Keratinocyte (primary cell): ENCODE results near the gene FRMD6.

Source experiments
- EZH2 ChIP-seq: IDR thresholded peaks from one replicate; pipeline ENCODE4 v1.6.1; 2012; ENCODE audit warnings: inconsistent platforms, mild to moderate bottlenecking, low read length, moderate library complexity
- TF ChIP-seq, protein P1 (sequence below), 3 experiments: IDR thresholded peaks in 1 of 3; conservative IDR thresholded peaks in 1 of 3; optimal IDR thresholded peaks in 1 of 3; 2 replicates in 2 of 3; 3 replicates in 1 of 3; pipeline versions ENCODE3 to v1.5.1; 2011; ENCODE audit warnings: low read length in 3 of 3, mild to moderate bottlenecking in 3 of 3, moderate library complexity in 2 of 3, control low read depth in 1 of 3, inconsistent platforms in 1 of 3; ENCODE audit not compliant: insufficient read depth in 2 of 3; ENCODE audit errors: extremely low read depth in 1 of 3

DNA sequence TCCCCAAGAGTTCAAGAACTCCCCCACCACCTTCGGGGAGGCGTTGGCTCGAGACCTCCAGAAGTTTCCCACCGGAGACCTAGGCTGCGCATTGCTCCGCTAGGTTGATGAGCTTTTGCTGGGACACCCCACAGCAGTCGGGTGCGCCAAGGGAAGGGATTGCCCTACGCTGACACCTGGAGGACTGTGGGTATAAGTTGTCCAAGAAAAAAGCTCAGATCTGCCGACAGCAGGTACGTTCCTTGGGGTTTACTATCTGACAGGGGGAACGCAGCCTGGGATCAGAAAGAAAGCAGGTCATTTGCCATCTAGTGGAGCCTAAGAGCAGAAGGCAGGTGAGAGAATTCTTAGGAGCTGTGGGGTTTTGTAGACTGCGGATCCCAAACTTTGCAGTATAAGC, 98.8 kb downstream of the FRMD6 start:
- TF ChIP-seq, protein P1, sequence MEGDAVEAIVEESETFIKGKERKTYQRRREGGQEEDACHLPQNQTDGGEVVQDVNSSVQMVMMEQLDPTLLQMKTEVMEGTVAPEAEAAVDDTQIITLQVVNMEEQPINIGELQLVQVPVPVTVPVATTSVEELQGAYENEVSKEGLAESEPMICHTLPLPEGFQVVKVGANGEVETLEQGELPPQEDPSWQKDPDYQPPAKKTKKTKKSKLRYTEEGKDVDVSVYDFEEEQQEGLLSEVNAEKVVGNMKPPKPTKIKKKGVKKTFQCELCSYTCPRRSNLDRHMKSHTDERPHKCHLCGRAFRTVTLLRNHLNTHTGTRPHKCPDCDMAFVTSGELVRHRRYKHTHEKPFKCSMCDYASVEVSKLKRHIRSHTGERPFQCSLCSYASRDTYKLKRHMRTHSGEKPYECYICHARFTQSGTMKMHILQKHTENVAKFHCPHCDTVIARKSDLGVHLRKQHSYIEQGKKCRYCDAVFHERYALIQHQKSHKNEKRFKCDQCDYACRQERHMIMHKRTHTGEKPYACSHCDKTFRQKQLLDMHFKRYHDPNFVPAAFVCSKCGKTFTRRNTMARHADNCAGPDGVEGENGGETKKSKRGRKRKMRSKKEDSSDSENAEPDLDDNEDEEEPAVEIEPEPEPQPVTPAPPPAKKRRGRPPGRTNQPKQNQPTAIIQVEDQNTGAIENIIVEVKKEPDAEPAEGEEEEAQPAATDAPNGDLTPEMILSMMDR (optimal IDR thresholded peaks at IDR 0.05 in 1 of 3, IDR thresholded peaks at IDR 0.05 in 1 of 3, conservative IDR thresholded peaks at IDR 0.05 in 1 of 3; ENCODE audit: extremely low read depth in 1 of 3, insufficient read depth in 2 of 3, low read length in 3 of 3), result no peak
- TF ChIP-seq EZH2, result no peak
